ENCODE measurements around the gene ZNF678. TPM values are rescaled to one million over a fixed set of nuclear protein-coding genes. Genes with fewer than 3 reads are reported as not detected.
"Not testable (repeated sequence)": the region's sequence is repeated elsewhere in the genome, so short reads cannot be mapped to it uniquely, and the experiment has no call there.

The ZNF678 gene
- total and polyA plus RNA-seq, 2 of the 8 experiments (the other 6 are each of a cell fraction or from before 2014, with no cell fraction given), result 6.9 to 28.3 TPM

GRCh38 chr1:227606271-227606670 lies 42.9 kb downstream of the ZNF678 start:
- H3K4me1 ChIP-seq (replicated peaks in 1 of 4; ENCODE audit: control insufficient read depth in 3 of 4, insufficient read depth in 4 of 4, low read length in 3 of 4); DNase-seq (ENCODE audit: low read depth in 1 of 2, low spot score in 2 of 2); H2BK20ac ChIP-seq (ENCODE audit: low read length); H2AFZ ChIP-seq (ENCODE audit: low read length); H3K14ac ChIP-seq (ENCODE audit: insufficient read length); H3K23me2 ChIP-seq (ENCODE audit: low read depth, low read length); H3K36me3 ChIP-seq (ENCODE audit: control insufficient read depth in 2 of 4, insufficient read depth in 4 of 4, low read length in 3 of 4); H3K4me2 ChIP-seq (ENCODE audit: insufficient read depth in 1 of 2, low read depth in 2 of 2, low read length in 2 of 2); H3K27ac ChIP-seq (ENCODE audit: low read depth, low read length); CTCF ChIA-PET (ENCODE audit: partially characterized antibody); H4K8ac ChIP-seq (ENCODE audit: extremely low read depth, insufficient read depth, low read length); H4K91ac ChIP-seq (replicated peaks; ENCODE audit: insufficient read length, low read length); H2BK5ac ChIP-seq (ENCODE audit: low read depth, low read length); H2BK12ac ChIP-seq (ENCODE audit: low read depth, low read length); H3K4ac ChIP-seq (replicated peaks; ENCODE audit: insufficient read length, low read depth, low read length); H2BK120ac ChIP-seq (replicated peaks; ENCODE audit: low read depth, low read length); H3K23ac ChIP-seq (ENCODE audit: insufficient read length); H3K79me1 ChIP-seq (ENCODE audit: low read depth, low read length); H3K4me3 ChIP-seq (ENCODE audit: extremely low read depth in 1 of 4, insufficient read depth in 2 of 4, low read depth in 3 of 4, low read length in 4 of 4); H2BK15ac ChIP-seq (ENCODE audit: low read length); POLR2A ChIA-PET (ENCODE audit: partially characterized antibody); H3K9me3 ChIP-seq (ENCODE audit: insufficient read depth in 2 of 2, low read depth in 1 of 2, low read length in 1 of 2); H3K9ac ChIP-seq (replicated peaks in 1 of 4; ENCODE audit: extremely low read depth in 1 of 4, low read depth in 3 of 4, low read length in 3 of 4); FAIRE-seq; H4K5ac ChIP-seq (ENCODE audit: insufficient read length, low read depth, low read length); H4K20me1 ChIP-seq (replicated peaks in 1 of 2; ENCODE audit: control insufficient read depth in 1 of 2, insufficient read depth in 2 of 2, low read length in 2 of 2); H2AK5ac ChIP-seq (ENCODE audit: low read depth, low read length); H3K27me3 ChIP-seq (replicated peaks in 1 of 4; ENCODE audit: control insufficient read depth in 3 of 4, extremely low read depth in 1 of 4, insufficient read depth in 3 of 4, low read length in 3 of 4); H3K18ac ChIP-seq (ENCODE audit: extremely low read depth, low read length); H3K56ac ChIP-seq (replicated peaks; ENCODE audit: insufficient read length, low read depth, low read length): not testable (repeated sequence)
- H3K79me2 ChIP-seq (ENCODE audit: control insufficient read depth in 1 of 2, insufficient read depth in 2 of 2, low read length in 2 of 2), result peaks cover 0 to 38% of the 10 kb centered on the region in 2 experiments; a peak in 2 of 4 replicates
- 80% methylated on average over 9 of the region's 9 CpGs; no CpG with 5 or more reads in 1 of the 2 experiments for WGBS, 2 experiments (ENCODE audit: extremely low coverage in 1 of 2, insufficient coverage in 1 of 2, insufficient read length in 1 of 2, insufficient replicate concordance in 2 of 2, low coverage in 1 of 2, low lambda C conversion rate in 2 of 2, missing lambda C conversion rate in 1 of 2)

All from H1 (cell line).